Left lobe of liver (tissue), 2 donors: ENCODE measurements around the gene DNAJC3. TPM values are rescaled to one million over a fixed set of nuclear protein-coding genes. Genes with fewer than 3 reads are reported as not detected.

Experiments
- ATAC-seq: fragments of 200-7000 bp; cut with Tn5 transposase; one replicate; pipeline ENCODE4 v1.9.1; 2020; ENCODE audit warnings: mild to moderate bottlenecking, moderate library complexity
- DNase-seq: peaks from one replicate; pipeline ENCODE4 v3.0.0-alpha.2; 2020; ENCODE audit warnings: low spot score
- total RNA-seq: library from RNA; stranded (reverse); gene quantifications from one replicate; pipeline ENCODE4 v1.2.1, GENCODE V29; 2021
- donor health status: DM: no; HTN: no; CAD: no; lungs with moderate emphysema.
- donor health status: DM: no; HTN: yes; CAD: no.

Gene DNAJC3, protein sequence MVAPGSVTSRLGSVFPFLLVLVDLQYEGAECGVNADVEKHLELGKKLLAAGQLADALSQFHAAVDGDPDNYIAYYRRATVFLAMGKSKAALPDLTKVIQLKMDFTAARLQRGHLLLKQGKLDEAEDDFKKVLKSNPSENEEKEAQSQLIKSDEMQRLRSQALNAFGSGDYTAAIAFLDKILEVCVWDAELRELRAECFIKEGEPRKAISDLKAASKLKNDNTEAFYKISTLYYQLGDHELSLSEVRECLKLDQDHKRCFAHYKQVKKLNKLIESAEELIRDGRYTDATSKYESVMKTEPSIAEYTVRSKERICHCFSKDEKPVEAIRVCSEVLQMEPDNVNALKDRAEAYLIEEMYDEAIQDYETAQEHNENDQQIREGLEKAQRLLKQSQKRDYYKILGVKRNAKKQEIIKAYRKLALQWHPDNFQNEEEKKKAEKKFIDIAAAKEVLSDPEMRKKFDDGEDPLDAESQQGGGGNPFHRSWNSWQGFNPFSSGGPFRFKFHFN
- 50.7 TPM for total RNA-seq

DNA sequence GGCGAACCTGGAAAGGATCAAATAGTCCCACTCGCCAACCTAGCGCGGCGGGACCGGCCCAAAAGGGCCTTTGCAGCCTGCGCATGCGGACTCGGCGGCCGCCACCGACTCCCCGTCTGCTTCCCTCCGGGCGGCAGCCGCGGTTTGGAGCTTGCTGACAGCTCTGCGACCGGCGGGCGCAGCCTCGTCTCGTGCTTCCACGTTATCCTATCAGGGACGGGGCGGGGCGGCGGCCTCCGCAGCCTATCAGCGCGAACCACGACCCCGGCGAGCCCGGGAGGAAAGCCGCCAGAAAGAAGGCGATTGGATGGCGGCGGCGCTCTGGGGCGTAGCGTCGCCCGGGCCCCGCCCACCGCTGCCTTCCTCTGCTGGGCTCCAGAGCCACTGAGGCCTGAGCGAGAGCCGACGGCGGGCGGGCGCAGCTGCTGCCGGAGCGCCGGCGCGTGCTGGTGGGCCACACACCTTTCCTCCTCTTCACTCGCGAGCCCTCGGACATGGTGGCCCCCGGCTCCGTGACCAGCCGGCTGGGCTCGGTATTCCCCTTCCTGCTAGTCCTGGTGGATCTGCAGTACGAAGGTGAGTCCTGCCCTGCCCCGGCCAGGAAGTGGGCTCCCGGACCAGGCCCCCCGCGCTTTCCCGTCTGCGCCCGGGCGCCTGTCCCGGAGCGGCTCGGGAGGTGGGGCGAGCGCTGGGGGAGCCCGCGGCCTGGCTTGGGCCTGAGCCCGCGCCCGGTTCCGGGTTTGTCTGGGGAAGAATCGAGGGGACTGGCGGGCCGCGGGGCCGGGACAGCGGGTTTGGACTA, at the start of gene DNAJC3:
Gene DNAJC3, plus strand, starts transcription at position 378 of the 802 bp plus-strand sequence. Its CDS starts 117 bp downstream, at position 495.
- peak; percentile 99 for DNase-seq
- ATAC-seq = peak; percentile 93

DNA sequence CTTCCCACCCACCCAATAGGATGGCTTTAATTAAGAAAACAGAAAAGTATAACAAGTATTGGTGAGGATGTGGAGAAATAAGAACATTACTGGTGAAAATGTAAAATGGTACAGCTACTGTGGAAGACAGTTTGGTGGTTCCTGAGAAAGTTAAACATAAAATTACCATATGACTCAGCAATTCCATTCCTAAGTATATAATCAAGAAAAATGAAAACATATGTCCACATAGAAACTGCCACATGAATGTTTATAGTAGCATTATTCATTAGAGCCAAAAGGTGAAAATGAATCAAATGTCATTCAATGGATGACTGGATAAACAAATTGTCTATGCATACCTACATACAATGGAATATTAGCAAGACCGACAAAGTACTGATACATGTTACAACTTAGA, 49.3 kb upstream of the DNAJC3 start:
- no peak for ATAC-seq
- no peak for DNase-seq

DNA sequence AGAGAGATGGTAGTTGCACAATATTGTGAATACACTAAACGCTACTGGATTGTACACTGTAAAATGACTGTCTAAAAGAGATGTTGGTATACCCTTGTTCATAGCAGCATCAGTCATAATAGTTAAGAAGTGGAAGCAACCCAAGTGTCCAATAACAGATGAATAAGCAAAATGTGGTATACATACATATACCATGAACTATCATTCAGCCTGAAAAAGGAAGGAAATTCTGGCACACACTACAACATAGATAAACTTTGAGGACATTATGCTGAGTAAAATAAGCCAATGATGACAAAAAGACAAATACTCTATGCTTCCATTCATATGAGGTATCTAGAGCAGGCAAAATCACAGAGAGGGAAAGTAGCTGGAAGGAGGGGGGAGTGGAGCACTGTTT, 48.5 kb upstream of the DNAJC3 start:
- no peak for ATAC-seq
- DNase-seq = no peak

DNA sequence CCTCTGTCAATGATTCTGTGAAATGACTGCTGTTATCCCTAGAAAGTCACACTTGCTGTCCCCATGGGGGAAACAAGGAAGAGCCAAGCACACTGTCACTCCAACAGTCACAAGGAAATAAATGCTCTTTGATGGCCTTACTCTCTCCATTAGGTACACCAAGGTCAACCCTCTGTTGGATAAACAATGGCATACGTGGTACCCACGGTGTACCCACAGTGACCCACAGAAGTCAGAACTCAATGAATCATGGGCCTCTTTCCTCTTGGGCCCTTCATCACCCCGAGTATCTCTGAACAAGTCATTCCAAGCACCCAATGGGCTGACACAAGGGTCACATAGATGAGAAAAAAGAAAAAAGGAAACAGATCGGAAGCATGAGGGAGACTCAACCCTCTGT, 47.9 kb upstream of the DNAJC3 start:
- DNase-seq (no peak), ATAC-seq (no peak)

DNA sequence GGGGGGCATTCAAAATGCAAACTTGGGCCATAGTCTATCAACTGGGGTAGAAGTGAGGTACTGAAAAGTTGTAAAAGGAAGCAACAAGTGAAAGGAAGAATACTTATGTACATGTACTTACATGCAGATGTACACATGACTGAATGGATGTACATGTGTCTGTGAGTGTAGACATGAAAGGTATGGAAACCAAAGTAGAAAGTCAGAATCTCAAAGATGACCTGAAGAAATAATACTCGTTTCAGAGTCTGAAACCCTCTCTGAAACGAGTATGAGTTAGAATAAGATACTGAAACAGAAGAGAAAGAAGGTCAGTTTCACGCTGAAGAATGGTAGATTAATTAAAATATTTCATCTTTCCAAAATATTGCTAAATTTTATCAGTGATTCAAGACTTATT, 46.3 kb upstream of the DNAJC3 start:
- DNase-seq (no peak), ATAC-seq (no peak)

DNA sequence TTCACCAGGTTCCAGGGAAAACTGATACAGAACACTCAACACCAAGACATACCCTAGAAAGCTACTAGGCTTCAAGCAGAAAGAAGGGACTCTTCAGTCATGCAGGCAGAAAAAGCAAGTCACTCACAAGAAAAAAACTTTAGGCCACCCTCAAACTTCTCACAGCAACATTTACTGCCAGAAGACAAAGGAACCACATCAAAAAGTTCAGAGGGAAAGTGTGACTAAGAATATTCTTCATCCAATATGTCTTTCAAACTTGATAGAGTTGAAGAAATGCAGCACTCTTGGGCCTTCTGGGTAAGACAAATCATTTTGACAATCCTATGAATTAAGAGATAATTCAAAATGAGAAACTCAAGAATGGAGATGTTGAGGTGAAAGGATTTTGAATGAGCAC, 40.1 kb upstream of the DNAJC3 start:
- DNase-seq = no peak
- no peak for ATAC-seq

DNA sequence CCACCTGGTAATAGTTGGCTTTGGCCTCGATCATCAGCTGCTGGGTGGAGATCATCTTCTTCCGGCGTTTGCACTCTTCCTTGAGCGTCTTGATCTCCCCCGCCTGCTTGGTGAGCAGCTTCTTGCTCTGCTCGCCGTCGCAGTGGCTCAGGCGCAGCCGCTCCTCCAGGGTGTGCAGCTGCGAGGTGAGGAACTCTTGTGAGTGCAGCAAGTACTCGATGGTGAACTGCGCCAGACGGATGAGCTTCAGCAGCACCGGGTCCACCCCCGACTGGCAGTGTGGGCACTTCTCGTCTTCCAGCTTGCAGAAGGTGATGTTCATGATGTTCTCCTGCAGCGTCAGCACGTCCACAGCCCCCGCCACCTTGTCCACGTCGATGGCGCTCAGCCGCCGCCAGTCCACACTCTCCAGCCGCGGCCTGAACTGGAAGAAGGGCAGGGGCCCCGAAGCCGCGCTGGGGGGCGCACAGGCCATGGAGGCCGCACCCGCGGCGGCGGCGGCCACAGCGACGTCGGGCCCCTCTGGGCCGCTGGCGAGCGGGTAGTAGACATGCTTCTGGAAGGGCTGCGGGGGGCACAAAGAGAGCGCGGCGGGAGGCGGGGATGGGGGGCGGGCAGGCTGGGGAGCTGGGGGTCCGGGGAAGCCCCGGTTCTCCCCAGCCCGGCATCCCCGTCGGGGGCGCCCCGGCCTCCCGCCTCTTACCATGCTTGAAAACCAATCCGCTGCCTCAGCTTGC, 35.5 kb upstream of the DNAJC3 start:
- ATAC-seq = no peak
- DNase-seq = no peak

DNA sequence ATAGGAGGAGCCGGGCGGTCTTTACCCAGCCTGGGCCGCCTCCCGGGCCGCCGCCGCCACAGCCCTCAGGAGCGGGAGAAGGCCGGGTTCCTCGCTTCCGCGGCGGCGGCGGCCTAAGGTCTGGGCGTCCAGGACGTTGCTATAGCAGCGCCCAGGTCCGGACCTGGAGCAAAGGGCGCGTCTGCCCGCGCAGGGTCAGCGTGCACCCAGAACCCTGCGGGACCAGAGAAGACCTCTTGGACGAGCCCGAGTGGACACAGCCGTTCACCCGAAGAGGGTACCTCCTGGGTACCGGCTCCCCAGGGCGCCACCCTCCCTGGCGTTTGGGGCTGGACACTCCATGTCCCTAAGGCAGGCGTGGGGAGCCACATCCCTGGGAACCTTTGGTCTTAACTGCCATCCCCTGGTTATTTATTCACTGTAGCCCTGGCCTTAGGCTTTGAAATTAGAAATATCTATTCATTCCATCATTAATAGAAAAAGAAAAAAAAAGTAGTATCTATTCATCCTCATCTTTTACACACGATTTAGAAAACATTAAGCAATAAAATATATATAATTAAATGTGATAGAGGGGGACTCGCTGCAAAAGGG, 34.8 kb upstream of the DNAJC3 start:
- DNase-seq (peak; percentile 86), ATAC-seq (peak; percentile 98)

DNA sequence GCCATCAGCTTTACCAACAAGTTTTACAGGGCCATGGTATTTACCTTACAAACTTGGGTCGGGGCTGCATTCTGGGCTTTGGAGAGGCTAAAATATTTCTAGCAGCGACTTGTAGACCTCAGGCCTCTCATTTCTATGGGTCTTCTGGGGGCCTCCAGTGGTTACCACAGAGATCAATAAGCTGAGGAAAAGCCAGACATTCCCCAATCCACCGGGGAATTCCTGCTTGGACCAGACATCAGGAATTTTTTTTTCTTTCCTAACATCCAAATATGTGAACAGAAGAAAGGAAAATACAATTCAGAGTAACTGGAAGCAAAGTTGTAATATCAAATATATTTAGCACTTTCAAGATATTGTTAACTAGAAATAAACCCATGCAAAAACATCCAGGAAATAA, 33.9 kb upstream of the DNAJC3 start:
- no peak for DNase-seq
- ATAC-seq = no peak

DNA sequence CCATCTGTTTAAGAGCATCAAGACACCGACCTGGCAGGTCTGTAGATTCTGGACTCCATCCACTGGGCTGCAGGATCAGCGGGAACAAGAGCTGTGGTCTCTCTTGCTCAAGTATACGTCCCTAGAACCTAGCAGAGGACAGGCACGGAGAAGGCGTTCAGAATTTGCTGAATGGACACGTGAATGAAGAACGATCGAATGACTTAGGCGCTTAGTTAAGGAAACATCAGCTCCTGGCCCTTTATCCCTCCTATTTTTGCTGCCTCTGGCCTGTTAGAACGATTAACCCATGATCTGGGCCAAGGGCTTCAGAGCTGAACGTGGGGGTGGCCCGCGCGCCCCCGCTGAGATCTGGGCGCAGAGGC, 33.4 kb upstream of the DNAJC3 start:
- no peak for DNase-seq
- ATAC-seq = no peak

DNA sequence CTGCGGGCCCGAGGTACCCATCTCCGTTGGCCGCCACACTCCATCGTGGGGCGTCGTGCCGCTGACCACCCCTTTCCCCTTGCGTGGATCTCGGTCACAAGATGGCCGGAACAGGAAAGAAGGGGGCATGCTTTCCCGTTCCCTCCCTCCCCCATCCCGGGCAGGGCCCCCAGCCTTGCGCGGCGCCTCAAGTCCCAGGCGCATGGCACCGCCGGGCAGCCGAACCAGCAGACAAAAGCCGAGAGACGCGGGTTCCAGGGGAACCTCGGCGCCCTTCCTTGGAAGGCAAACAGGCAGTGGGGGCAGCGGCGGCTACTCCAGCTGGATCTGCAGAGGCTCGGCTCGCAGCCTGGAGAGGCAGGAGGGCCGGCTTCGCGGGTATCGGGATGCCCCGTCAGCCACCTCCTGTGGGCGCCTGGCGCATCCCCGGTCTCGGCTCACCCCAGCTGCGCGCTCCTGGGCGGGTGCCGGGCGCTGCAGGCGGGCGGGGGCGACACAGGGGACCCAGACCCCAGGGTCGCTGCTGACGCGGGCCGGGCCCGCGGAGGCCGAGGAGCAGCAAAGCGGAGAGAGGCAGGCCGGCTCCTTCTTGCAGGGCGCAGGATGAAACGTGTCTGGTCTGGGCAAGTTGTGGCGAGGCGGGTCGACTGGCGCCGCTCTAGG, 32.9 kb upstream of the DNAJC3 start:
- DNase-seq (no peak), ATAC-seq (peak; percentile 6)

DNA sequence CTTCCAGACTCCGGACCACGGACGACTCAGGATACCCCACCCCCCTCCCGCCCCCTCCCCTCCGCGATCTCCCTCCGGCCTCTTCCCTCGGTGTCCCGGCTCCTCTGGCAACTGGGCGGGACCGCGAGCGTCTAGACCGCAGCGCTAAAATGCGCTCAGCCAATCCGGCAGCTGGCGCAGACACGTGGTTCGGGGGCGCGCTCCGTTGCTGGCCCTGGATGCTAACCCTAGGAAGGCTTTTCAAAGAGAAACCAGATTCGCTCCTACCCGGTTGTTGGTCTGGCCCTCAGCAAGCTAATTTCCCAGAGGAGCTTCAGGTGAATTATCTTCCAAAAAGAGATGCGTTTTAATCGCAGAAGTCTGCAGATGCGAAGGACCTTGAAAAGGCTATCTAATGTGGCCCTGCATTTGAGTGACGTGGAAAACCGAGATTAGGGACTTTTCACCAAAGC, 32.3 kb upstream of the DNAJC3 start, which contains the start of gene DZIP1:
Gene DZIP1, minus strand, starts transcription at position 106 of the 452 bp plus-strand sequence. CDS start 2,677 bp downstream, outside the sequence.
- peak; percentile 59 for DNase-seq
- peak; percentile 66 for ATAC-seq

DNA sequence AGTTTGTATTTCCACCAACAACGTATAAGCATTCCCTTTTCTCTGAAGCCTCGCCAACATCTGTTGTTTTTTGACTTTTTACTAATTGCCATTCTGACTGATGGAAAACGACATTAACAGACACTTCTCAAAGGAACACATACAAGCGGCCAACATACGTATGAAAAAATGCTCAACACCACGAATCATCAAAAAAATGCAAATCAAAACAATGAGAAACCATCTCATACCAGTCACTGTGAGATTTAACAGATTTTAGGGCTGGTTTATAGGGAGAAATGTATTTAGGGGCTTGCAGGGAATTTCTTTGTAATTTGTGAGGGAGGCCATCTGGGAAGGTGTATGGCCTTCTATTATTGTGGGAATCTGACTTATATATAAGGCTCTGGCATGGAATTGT, 29.6 kb upstream of the DNAJC3 start:
- ATAC-seq (no peak), DNase-seq (no peak)

DNA sequence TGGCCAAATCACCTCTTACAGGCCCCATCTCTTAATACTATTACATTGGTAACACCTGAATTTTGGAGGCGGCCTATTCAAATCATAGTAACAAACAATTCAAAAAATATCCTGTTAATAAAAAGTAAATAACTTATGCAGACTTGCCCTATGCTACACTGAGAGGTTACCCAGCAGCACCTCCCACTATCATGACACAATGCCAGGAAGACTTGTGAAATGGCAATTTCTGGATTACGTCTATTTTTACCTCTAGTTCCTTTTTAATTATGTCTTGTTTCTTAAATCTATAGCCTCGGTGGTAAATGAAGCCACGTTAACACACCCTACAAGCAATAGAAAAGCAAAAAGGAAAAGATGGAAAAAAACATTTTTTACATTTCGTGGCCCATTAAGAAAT, 26.2 kb upstream of the DNAJC3 start:
- DNase-seq = no peak
- ATAC-seq = no peak

DNA sequence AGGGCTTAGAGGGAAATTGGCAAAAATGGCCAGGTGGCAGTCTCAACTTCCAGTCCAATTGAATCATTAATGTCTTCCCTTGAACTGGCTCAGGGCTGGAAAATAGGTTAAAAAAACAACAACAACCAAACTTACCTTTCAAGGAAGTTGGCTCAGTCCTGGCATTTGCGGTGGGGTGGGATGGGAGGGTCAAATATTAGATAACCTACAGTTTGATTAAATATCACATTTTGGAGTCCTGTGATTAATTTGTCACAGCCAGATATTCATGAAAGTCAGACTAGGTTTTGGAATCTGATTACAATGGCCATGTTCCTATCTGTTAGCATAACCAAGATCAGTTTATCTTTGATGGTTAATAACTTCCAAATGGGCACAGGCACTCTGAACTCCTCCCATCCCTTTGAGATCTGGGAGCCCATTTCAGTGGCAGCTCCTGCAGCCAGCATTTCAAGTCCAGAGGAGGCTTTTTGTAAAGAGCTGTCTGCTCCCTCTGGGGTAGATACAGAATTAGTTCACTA, 24.6 kb upstream of the DNAJC3 start:
- ATAC-seq (no peak), DNase-seq (no peak)

DNA sequence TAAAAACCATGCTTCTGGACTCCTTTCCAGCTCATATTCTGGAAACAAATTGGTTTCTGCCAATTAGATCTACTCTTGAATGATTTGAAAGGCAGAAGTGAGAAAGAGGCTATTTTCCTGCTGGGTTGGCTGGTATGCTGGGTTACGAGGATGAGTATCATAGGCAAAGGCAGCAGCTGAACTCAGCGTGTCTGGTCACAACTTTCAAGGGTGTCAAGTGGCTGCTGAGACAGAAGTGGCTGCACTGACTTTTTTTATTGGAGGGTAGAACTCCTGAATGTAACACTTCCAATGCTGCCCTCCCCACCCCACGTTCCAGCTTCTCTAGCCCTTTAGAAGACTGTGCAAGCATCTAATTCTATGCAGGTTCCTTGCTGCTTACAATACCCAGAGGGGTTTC, 24.1 kb upstream of the DNAJC3 start:
- ATAC-seq = no peak
- no peak for DNase-seq

DNA sequence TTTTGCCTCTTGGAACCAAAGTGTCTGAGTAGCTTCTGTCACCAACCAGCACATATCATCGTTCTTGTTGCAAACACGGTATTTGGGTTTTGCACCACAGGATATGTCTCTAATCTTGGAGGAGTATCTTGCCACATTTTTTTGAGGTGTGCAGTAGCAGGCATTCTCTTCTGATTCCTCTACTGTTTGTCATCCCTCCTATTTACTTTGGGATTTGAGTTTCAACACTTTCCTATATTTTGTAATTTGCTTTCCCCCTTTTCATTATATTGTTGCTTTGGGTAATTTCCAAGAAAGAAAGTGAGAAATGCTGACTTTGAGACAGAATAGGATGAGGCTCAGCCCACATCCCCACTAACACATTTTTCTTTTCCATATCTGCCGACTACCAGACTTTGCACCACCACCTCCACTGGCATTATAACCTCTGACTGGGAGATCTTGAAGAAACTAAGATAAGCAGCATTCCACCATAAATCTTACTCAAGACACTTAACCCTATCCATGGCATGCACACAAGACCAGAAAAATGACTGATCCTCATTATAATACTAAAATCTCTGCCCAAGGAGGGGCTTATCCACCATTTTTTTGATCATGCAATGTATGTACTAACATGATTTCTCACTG, 20.4 kb upstream of the DNAJC3 start:
- DNase-seq = no peak

DNA sequence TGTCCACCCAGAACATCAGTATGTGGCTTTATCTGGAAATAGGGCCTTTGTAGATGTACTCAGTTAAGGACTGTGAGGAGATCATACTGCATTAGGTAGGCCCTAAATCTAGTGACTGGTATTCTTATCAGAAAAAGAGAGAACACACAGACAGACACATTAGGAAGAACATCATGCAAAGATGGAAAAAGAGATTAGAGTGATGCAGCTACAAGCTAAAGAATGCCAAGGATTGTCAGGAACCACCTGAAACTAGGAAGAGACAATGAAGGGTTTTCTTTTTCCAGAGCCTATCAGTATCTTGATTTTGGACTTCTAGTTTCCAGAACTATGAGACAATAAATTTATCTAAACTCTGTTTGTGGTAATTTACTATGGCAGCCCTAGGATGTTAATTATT, 17.4 kb upstream of the DNAJC3 start:
- DNase-seq = no peak
- ATAC-seq = no peak

More for the DNA sequence above, 20.4 kb upstream of the DNAJC3 start:
- no peak for ATAC-seq

DNA sequence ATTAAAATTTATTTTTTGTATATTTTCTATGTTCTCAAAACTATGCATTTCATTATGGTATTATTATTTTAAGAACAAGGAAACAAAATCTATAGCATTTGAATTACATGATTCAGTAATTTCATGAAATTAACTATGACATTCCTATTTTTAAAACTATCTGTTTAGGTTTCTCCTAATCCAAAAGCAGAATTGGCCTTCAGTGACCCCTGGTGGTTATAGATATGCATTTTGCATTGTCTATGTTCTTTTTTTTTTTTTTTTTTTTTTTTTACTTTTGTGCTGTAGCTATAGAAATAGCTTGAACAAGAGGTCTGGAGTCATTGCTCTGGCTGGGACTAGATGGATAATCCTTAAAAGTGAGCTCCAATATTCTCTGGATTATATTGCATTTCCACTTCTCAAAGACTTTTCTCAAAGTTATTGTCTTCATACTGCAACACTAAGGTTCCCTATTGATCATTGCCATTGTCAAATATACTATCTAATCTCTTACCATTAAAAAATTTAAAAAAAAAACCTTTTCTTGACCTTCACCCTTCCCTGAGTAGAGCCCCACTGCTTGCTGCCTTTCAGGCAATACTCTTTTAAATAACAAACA, 15.9 kb upstream of the DNAJC3 start:
- no peak for DNase-seq
- ATAC-seq = peak; percentile 56
